ENCODE results near the gene VKORC1L1. TPM values are rescaled to one million over a fixed set of nuclear protein-coding genes. Genes with fewer than 3 reads are reported as not detected.
A peak's percentile ranks its signal among the peaks of the same experiment; 100 is the strongest.

Gene VKORC1L1
- total RNA-seq (2021; ENCODE audit: unreplicated experiment), result 30.9 TPM
- 7.9 and 8.7 TPM in 2 replicates for polyA plus RNA-seq (2012)
- Bru-seq, nascent RNA, result percentile 84 among the genes with signal in this experiment
- BruChase-seq, experiment 1, labeled RNA remaining after a 6-hour chase, result percentile 78 among the genes with signal in this experiment
- BruChase-seq, experiment 2, labeled RNA remaining after a 2-hour chase, result percentile 84 among the genes with signal in this experiment
- long read RNA-seq, full-length matches to known transcripts, result 70 of 96 reads
- long read RNA-seq, partial matches to known transcripts, result 0 of 96 reads
- long read RNA-seq, other reads (novel, unspliced or antisense), result 26 of 96 reads

GRCh38 chr7:65872776-65873581 is at the start of gene VKORC1L1:
Gene VKORC1L1 (plus strand): TSS chr7:65873074. CDS start chr7:65873372, 298 bp downstream.
- peak within 1 kb of the TSS; percentile 54 for H2AFZ ChIP-seq (ENCODE audit: low read depth, low read length, poor library complexity, severe bottlenecking)
- peak within 1 kb of the TSS; percentile 65 for H3K27ac ChIP-seq (ENCODE audit: low read depth, low read length)
- TF ChIP-seq SIN3A (IDR thresholded peaks at IDR 0.05; ENCODE audit: low read depth) (no peak), TCF7L2 (IDR thresholded peaks at IDR 0.05; ENCODE audit: borderline replicate concordance, extremely low read depth, insufficient read depth, insufficient read length) (no peak), MAX (IDR thresholded peaks at IDR 0.05) (peak; percentile 80), SRF (IDR thresholded peaks at IDR 0.05; ENCODE audit: low read depth) (0 out of 2 replicates have a peak, but pooled peaks have one; percentile 54), RAD21 (IDR thresholded peaks at IDR 0.05; ENCODE audit: low read depth) (no peak), CEBPB (IDR thresholded peaks at IDR 0.05; ENCODE audit: low read depth) (no peak), ZFX (IDR thresholded peaks at IDR 0.05) (peak; percentile 72), POLR2A (IDR thresholded peaks at IDR 0.05; ENCODE audit: borderline replicate concordance, extremely low read depth, insufficient read depth, insufficient read length) (no peak), EZH2 (IDR thresholded peaks at IDR 0.05) (no peak)
- DNase-seq (ENCODE audit: low read depth, low spot score), result peak; percentile 80
- peak; percentile 93 for ATAC-seq
- CTCF ChIA-PET, result no interaction called here
- H3K9me3 ChIP-seq (ENCODE audit: control insufficient read depth in 1 of 2, insufficient read depth in 1 of 2, low read depth in 1 of 2, low read length in 2 of 2), result no peaks in the 10 kb centered on the region
- RAD21 ChIA-PET (ENCODE audit: low non-redundant PET in 1 of 2, low total read pairs in 2 of 2, uncharacterized antibody in 2 of 2, unreplicated experiment in 2 of 2), result no interaction called here
- no peaks in the 10 kb centered on the region for H3K9me2 ChIP-seq (ENCODE audit: insufficient read depth)
- peak within 1 kb of the TSS; percentile 68 to 79 for H3K4me3 ChIP-seq (replicated peaks in 1 of 2; ENCODE audit: low read depth in 1 of 2, low read length in 2 of 2)
- H3K9ac ChIP-seq (ENCODE audit: low read length), result peak within 1 kb of the TSS; percentile 77
- H3K79me2 ChIP-seq (ENCODE audit: insufficient read depth, low read length), result peaks cover 45% of the 10 kb centered on the region
- no peaks in the 10 kb centered on the region for H3K27me3 ChIP-seq (ENCODE audit: insufficient read depth, low read length)
- POLR2A ChIA-PET, result interaction anchor here (0.6 kb wide), 1 partner anchor 661 kb away, joined by 3 read pairs; no protein-coding TSS in a partner anchor
- peak within 1 kb of the TSS; percentile 78 for H3K4me2 ChIP-seq (ENCODE audit: low read length)
- peaks cover 7 to 11% of the 10 kb centered on the region in 2 experiments; a peak in 3 of 4 replicates for H3K4me1 ChIP-seq (ENCODE audit: control insufficient read depth in 1 of 2, insufficient read depth in 2 of 2, low read length in 2 of 2)
- H4K20me1 ChIP-seq (ENCODE audit: insufficient read depth), result no peaks in the 10 kb centered on the region
- BruUV-seq (replicated peaks), result no TSS peak
- intact Hi-C loops (cut with micrococcal nuclease), result no loop called here
- H3K36me3 ChIP-seq (ENCODE audit: control insufficient read depth in 1 of 2, insufficient read depth in 2 of 2, low read length in 2 of 2), result no peaks in the 10 kb centered on the region

Measured in HCT116 (cell line).